ENCODE results near the gene FIGNL2.

Gene FIGNL2

DNA sequence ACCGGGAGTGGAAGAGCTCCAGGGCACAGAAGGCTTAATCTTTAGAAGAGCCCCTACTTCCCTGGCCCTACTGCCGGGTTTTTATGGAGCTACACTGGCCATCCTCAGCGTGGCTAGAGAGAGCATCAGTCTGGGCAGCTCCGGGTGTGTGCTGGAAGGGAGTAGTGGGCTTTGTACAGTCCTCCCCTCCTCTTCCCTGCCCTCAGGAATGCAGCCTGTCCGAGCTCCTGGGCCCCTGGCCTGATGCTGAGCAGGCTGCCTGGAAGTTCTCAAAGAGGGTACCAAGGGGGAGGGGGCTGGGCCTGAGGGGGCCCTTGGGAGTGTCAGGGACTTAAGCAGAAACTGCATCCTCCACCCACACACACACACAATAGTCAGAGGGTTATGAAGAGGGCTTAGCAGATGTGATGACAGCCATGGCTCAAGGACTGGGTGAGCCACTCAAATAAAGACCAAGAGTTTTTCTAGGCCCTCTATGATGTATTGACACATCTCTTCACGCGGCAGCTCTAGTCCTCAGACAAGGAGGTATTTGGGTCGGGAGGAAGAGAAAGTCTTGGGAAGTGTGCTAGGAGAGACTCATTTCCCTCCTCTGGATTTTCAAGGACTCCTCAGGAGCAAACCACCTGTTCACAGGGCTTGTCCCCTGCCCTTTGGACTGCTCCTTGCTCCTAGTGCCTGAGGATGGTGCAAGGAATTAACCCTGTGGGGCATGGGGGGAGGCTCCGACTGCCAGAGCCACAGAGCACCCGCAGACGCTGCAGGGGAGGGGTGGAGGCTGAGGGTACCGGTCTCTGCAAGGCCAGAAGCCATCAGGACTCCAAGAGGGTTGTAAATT lies 16.5 kb upstream of the FIGNL2 start:
- Histone ChIP-seq H3K27me3 (ENCODE audit: control insufficient read depth, insufficient read depth, low read length) (peaks cover 48% of the 10 kb centered on the region), H3K4me1 (ENCODE audit: control insufficient read depth, insufficient read depth, low read length) (peaks cover 31% of the 10 kb centered on the region), H3K9me3 (ENCODE audit: control insufficient read depth, insufficient read depth, low read length) (no peaks in the 10 kb centered on the region), H3K4me3 (ENCODE audit: low read depth, low read length) (peak overlapping the region; percentile 68), H3K9ac (ENCODE audit: low read depth, low read length) (no peak overlapping the region), H3K36me3 (ENCODE audit: control insufficient read depth, insufficient read depth, low read length) (no peaks in the 10 kb centered on the region)

DNA sequence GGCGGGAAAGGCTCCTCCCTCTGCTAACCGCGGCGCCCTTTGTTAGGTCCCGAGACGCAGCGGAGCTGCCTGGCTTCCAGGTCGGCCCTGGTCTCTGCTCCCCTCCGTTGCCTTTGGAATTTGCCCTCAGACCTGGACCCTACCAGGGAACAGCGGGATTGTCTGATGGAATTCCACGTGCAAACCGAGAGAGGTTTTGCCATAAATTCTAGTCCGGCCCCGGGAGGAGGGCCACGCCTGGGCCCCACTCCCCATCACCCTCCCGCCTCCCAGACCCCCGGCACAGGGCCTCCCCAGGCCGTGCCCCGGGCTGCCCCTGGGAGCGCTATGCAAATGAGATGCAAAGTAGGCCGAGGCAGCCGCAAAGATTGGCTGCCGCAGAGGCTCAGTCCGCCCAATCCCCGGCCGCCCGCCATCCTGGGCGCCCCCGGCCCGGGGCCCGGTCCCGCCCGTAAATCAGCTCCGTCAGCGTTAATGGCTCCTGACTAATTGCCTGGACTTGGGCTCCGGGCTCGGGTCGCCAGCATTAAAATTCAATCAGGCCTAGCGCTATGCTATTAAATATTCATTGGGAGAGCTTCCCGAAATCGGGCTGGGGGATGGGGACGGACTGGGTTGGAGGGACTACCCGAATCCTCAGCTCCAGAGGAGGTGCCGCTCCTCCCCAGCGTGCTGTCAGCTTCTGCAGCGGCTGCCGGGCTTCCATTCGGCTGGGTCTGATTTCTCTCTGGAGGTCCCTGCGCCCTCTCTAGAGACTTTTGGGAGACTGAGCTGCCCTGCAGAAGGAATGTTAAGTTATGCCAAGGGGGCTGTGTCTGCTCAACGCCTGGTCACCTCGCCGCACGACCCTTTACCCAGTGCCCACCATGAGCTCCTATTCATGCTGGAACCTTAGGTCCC lies 15.7 kb upstream of the FIGNL2 start:
- H3K4me1 ChIP-seq (ENCODE audit: control insufficient read depth, insufficient read depth, low read length): peaks cover 28% of the 10 kb centered on the region
- peaks cover 48% of the 10 kb centered on the region for H3K27me3 ChIP-seq (ENCODE audit: control insufficient read depth, insufficient read depth, low read length)
- no peaks in the 10 kb centered on the region for H3K36me3 ChIP-seq (ENCODE audit: control insufficient read depth, insufficient read depth, low read length)
- peak overlapping the region; percentile 24 for H3K9ac ChIP-seq (ENCODE audit: low read depth, low read length)
- H3K9me3 ChIP-seq (ENCODE audit: control insufficient read depth, insufficient read depth, low read length): no peaks in the 10 kb centered on the region
- H3K4me3 ChIP-seq (ENCODE audit: low read depth, low read length): peak overlapping the region; percentile 68

- no peaks in the 10 kb centered on the region for H3K36me3 ChIP-seq (ENCODE audit: control insufficient read depth, insufficient read depth, low read length)
- H3K4me1 ChIP-seq (ENCODE audit: control insufficient read depth, insufficient read depth, low read length): peaks cover 27% of the 10 kb centered on the region
- no peaks in the 10 kb centered on the region for H3K9me3 ChIP-seq (ENCODE audit: control insufficient read depth, insufficient read depth, low read length)
- H3K4me3 ChIP-seq (ENCODE audit: low read depth, low read length): peak overlapping the region; percentile 68
- no peak overlapping the region for H3K9ac ChIP-seq (ENCODE audit: low read depth, low read length)
- H3K27me3 ChIP-seq (ENCODE audit: control insufficient read depth, insufficient read depth, low read length): peaks cover 43% of the 10 kb centered on the region
These were observed 14.9 kb upstream of the FIGNL2 start for GRCh38 chr12:51863363-51863932.

DNA sequence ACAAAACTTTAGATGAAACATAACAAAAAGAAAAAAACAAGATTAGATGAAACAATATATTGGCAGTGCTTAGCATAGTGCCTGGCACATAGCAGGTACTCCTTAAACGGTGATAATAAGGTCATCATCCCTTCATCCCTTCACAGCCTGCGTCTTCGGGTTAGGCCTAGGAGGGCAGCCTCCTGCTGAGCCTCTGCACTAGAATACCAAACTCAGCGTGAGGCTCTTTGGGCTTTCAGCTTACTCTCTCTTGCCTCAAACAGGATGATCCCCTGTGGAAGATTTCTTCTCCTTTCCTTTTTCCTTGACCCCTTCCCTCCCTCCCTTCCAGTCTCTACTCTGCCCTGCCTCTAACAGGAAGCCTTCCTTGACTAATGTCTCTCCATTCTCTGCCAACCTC lies 14.4 kb upstream of the FIGNL2 start:
- peaks cover 38% of the 10 kb centered on the region for H3K27me3 ChIP-seq (ENCODE audit: control insufficient read depth, insufficient read depth, low read length)
- no peaks in the 10 kb centered on the region for H3K9me3 ChIP-seq (ENCODE audit: control insufficient read depth, insufficient read depth, low read length)
- no peaks in the 10 kb centered on the region for H3K36me3 ChIP-seq (ENCODE audit: control insufficient read depth, insufficient read depth, low read length)
- peak overlapping the region; percentile 53 for H3K4me3 ChIP-seq (ENCODE audit: low read depth, low read length)
- H3K9ac ChIP-seq (ENCODE audit: low read depth, low read length): no peak overlapping the region
- peaks cover 25% of the 10 kb centered on the region for H3K4me1 ChIP-seq (ENCODE audit: control insufficient read depth, insufficient read depth, low read length)

- Histone ChIP-seq H3K9me3 (ENCODE audit: control insufficient read depth, insufficient read depth, low read length) (no peaks in the 10 kb centered on the region), H3K4me3 (ENCODE audit: low read depth, low read length) (no peak overlapping the region), H3K9ac (ENCODE audit: low read depth, low read length) (no peak overlapping the region), H3K27me3 (ENCODE audit: control insufficient read depth, insufficient read depth, low read length) (peaks cover 41% of the 10 kb centered on the region), H3K4me1 (ENCODE audit: control insufficient read depth, insufficient read depth, low read length) (peaks cover 24% of the 10 kb centered on the region), H3K36me3 (ENCODE audit: control insufficient read depth, insufficient read depth, low read length) (no peaks in the 10 kb centered on the region)
These were observed 12.5 kb upstream of the FIGNL2 start for GRCh38 chr12:51860986-51861385.

GRCh38 chr12:51855586-51856428 lies 7.3 kb upstream of the FIGNL2 start:
- H3K4me3 ChIP-seq (ENCODE audit: low read depth, low read length): peak overlapping the region; percentile 56
- H3K9me3 ChIP-seq (ENCODE audit: control insufficient read depth, insufficient read depth, low read length): no peaks in the 10 kb centered on the region
- H3K4me1 ChIP-seq (ENCODE audit: control insufficient read depth, insufficient read depth, low read length): peaks cover 7% of the 10 kb centered on the region
- H3K9ac ChIP-seq (ENCODE audit: low read depth, low read length): peak overlapping the region; percentile 54
- peaks cover 55% of the 10 kb centered on the region for H3K27me3 ChIP-seq (ENCODE audit: control insufficient read depth, insufficient read depth, low read length)
- no peaks in the 10 kb centered on the region for H3K36me3 ChIP-seq (ENCODE audit: control insufficient read depth, insufficient read depth, low read length)

DNA sequence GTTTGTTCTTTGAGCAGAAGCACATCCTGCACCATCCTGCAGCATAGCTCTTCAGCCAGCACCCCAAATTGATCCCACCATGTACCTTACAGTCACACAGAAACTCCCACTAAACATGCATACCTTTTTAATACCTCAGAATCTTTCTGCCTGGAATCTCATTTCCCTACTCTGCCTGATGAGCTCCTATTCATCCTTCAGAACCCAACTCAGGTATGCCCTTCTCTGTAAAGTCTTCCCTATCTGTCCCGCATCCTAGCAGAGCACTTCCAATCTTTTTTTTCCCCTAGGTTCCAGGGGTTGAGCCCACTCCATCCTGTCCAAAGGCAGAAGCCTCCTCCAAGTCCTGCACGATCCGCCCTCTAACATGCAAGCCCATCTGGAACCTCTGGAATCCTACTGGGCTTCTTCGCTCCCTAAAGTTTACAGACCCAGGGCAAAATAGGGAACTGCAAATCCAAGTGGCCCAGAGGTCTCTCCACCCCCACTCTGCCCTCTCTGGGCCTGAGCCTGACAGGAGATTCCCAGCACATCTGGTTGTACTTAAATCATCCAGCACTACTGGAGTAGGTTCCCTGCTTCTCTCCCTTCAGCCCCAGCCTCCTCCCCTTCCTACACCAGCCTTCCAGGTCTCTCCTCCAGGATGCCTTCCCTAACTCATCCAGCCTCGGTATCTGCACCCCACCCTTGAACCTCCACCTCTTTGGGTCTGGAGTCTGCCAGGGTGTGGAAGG lies 4.1 kb upstream of the FIGNL2 start:
- Histone ChIP-seq H3K36me3 (ENCODE audit: control insufficient read depth, insufficient read depth, low read length) (no peaks in the 10 kb centered on the region), H3K9ac (ENCODE audit: low read depth, low read length) (no peak overlapping the region), H3K4me1 (ENCODE audit: control insufficient read depth, insufficient read depth, low read length) (peaks cover 16% of the 10 kb centered on the region), H3K27me3 (ENCODE audit: control insufficient read depth, insufficient read depth, low read length) (peaks cover 66% of the 10 kb centered on the region), H3K9me3 (ENCODE audit: control insufficient read depth, insufficient read depth, low read length) (no peaks in the 10 kb centered on the region), H3K4me3 (ENCODE audit: low read depth, low read length) (no peak overlapping the region)

GRCh38 chr12:51851413-51852124 lies 3.1 kb upstream of the FIGNL2 start:
- Histone ChIP-seq H3K4me3 (ENCODE audit: low read depth, low read length) (peak overlapping the region; percentile 8), H3K9me3 (ENCODE audit: control insufficient read depth, insufficient read depth, low read length) (no peaks in the 10 kb centered on the region), H3K9ac (ENCODE audit: low read depth, low read length) (no peak overlapping the region), H3K4me1 (ENCODE audit: control insufficient read depth, insufficient read depth, low read length) (peaks cover 16% of the 10 kb centered on the region), H3K36me3 (ENCODE audit: control insufficient read depth, insufficient read depth, low read length) (no peaks in the 10 kb centered on the region), H3K27me3 (ENCODE audit: control insufficient read depth, insufficient read depth, low read length) (peaks cover 57% of the 10 kb centered on the region)

DNA sequence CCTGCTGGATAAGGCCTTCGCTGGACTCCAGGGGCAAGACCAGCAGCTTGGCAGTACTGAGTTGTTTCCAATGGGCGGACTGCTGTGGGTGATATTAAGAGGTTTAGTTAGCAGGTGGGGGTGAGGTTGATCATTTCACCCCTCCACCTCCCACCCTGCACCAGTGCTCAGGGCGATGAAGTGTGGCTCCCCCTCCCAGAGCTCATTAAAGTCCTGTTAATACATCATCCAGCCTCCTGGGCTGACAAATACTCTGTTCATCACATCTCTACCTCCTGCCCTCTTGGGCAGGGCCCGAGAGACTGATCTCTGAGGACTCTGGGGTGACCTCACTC lies 2.4 kb upstream of the FIGNL2 start:
- peaks cover 18% of the 10 kb centered on the region for H3K4me1 ChIP-seq (ENCODE audit: control insufficient read depth, insufficient read depth, low read length)
- peaks cover 56% of the 10 kb centered on the region for H3K27me3 ChIP-seq (ENCODE audit: control insufficient read depth, insufficient read depth, low read length)
- no peaks in the 10 kb centered on the region for H3K9me3 ChIP-seq (ENCODE audit: control insufficient read depth, insufficient read depth, low read length)
- H3K9ac ChIP-seq (ENCODE audit: low read depth, low read length): no peak overlapping the region
- no peak overlapping the region for H3K4me3 ChIP-seq (ENCODE audit: low read depth, low read length)
- no peaks in the 10 kb centered on the region for H3K36me3 ChIP-seq (ENCODE audit: control insufficient read depth, insufficient read depth, low read length)

DNA sequence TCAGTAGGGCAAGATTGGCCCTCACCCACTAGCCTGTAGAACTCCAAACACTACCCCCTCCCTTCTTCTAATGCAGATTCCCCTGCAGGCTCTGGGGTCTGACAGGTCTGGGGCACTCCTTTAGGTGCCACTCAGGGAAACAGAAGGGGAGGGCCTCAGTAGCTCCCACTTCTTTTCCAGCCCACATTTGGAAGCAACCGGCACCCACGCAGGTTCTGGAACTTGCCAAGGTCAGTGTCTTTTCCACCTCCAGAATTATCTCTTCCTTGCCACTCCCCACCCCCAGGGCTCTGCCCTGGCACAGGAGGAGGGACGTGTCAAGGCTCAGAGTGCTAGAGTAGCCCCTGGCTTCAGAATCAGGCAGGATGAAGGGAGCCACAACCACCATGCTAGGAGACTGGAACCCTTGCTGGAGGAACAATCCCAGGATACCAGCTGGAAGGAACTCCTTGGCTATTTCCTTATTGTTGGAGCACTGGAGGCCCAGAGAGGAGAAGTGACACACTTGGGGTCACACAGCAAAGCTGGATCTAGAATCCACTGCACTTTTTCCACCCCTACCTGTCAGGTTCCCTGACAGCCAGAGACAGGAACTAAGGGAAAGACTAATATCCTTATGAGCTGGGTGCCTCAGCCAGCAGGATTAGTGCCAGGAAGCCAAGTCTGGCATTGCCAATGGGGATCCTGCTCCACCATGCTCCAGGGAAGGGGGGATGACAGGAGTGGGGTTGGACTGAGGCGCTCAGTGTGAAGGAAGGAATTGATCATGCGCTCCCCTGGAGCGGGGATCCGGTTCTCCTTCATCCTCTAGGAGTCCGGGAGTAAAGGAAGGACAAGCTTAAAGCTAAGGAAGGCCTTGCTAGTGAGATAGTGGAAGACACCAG lies 1.8 kb upstream of the FIGNL2 start:
- Histone ChIP-seq H3K36me3 (ENCODE audit: control insufficient read depth, insufficient read depth, low read length) (no peaks in the 10 kb centered on the region), H3K4me3 (ENCODE audit: low read depth, low read length) (no peak overlapping the region), H3K27me3 (ENCODE audit: control insufficient read depth, insufficient read depth, low read length) (peaks cover 56% of the 10 kb centered on the region), H3K9ac (ENCODE audit: low read depth, low read length) (no peak overlapping the region), H3K4me1 (ENCODE audit: control insufficient read depth, insufficient read depth, low read length) (peaks cover 21% of the 10 kb centered on the region), H3K9me3 (ENCODE audit: control insufficient read depth, insufficient read depth, low read length) (no peaks in the 10 kb centered on the region)
